Fibroblast of pulmonary artery (primary cell): ENCODE data around the gene TTLL11.

Experiments used
- DNase-seq: peaks from one replicate; pipeline ENCODE4 v3.0.0-alpha.2; 2010; ENCODE audit warnings: low read depth
- H3K4me3 ChIP-seq: replicated peaks from 2 replicates; pipeline ENCODE4 v1.5.1; 2011; ENCODE audit warnings: low read depth, mild to moderate bottlenecking, control low read depth, low read length, moderate library complexity
- CTCF ChIP-seq: IDR thresholded peaks from 2 replicates; pipeline ENCODE4 v1.5.1; 2011; ENCODE audit warnings: mild to moderate bottlenecking, control low read depth, low read length, inconsistent platforms; ENCODE audit errors: missing control alignments

Gene TTLL11

GRCh38 chr9:121808781-121809180 is 284.3 kb downstream of the TTLL11 start:
- H3K4me3 ChIP-seq = no peak overlapping the region
- TF ChIP-seq CTCF = no peak
- no peak for DNase-seq

- DNase-seq = peak; percentile 9
- TF ChIP-seq CTCF = no peak
- no peak overlapping the region for H3K4me3 ChIP-seq
Measured at GRCh38 chr9:121807823-121808278, 285.3 kb downstream of the TTLL11 start.

GRCh38 chr9:121807069-121807822 is 285.9 kb downstream of the TTLL11 start:
- DNase-seq = no peak
- no peak for TF ChIP-seq CTCF
- no peak overlapping the region for H3K4me3 ChIP-seq

- DNase-seq = no peak
- no peak overlapping the region for H3K4me3 ChIP-seq
- no peak for TF ChIP-seq CTCF
Measured at GRCh38 chr9:121802753-121803152, 290.4 kb downstream of the TTLL11 start.

- H3K4me3 ChIP-seq = no peak overlapping the region
- DNase-seq = no peak
- no peak for TF ChIP-seq CTCF
Measured at GRCh38 chr9:121801579-121801978, 291.5 kb downstream of the TTLL11 start.

GRCh38 chr9:121800376-121800775 is 292.7 kb downstream of the TTLL11 start:
- no peak for DNase-seq
- no peak overlapping the region for H3K4me3 ChIP-seq
- TF ChIP-seq CTCF = no peak

GRCh38 chr9:121798941-121799340 is 294.2 kb downstream of the TTLL11 start:
- no peak for TF ChIP-seq CTCF
- DNase-seq = no peak
- H3K4me3 ChIP-seq = no peak overlapping the region
